ENCODE results near the gene DMBT1.

GRCh38 chr10:122524811-122525210 lies 35.7 kb upstream of the DMBT1 start:
- TF ChIP-seq CTCF (IDR thresholded peaks at IDR 0.05) = no peak
- TF ChIP-seq EP300 (IDR thresholded peaks at IDR 0.05) = no peak
- no peak for TF ChIP-seq POLR2A (IDR thresholded peaks at IDR 0.05)
- no peak for TF ChIP-seq POLR2AphosphoS5 (IDR thresholded peaks at IDR 0.05)
